ENCODE results near the gene KIRREL3. TPM values are rescaled to one million over a fixed set of nuclear protein-coding genes. Genes with fewer than 3 reads are reported as not detected.

The KIRREL3 gene
- total RNA-seq, 1 experiment from 2014 or later, result 2.2 TPM

DNA sequence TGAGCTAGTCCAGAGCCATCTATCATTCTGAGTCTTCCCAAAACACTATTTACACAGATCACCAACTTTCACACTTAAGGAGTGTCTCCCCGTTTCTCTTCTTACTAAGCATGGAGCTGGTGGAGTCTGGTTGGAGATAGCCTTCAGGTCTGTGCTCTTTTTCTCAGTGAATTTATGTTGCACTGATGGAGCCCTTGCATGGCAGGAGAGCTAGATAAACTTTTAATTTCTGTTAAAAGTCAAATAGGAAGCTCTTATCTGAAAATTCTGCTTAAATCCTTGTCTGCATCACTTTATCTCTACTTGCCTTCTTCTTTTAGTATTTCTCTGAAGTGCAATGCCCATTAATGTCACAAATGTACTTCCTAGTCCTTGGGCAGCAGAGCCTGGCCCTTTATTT lies 581.7 kb downstream of the KIRREL3 start:
- Histone ChIP-seq H3K9me2 (ENCODE audit: insufficient read depth) (no peaks in the 10 kb centered on the region), H3K27me3 (ENCODE audit: insufficient read depth, low read depth) (no peaks in the 10 kb centered on the region), H4K20me1 (ENCODE audit: insufficient read depth) (no peaks in the 10 kb centered on the region), H3K4me2 (no peak overlapping the region), H3K4me3 (no peak overlapping the region), H3K9me3 (ENCODE audit: insufficient read depth, low read depth) (no peaks in the 10 kb centered on the region), H3K36me3 (ENCODE audit: low read depth) (peaks cover 7% of the 10 kb centered on the region), H3K27ac (no peak overlapping the region), H2AFZ (no peak overlapping the region), H3K4me1 (replicated peaks; ENCODE audit: insufficient read depth) (no peaks in the 10 kb centered on the region), H3K79me2 (ENCODE audit: low read depth) (no peaks in the 10 kb centered on the region), H3F3A (ENCODE audit: insufficient read depth, low read depth) (peaks cover 5% of the 10 kb centered on the region; the same call in 1 of the 2 replicates)
- intact Hi-C loops (cut with micrococcal nuclease; ENCODE audit: unreplicated experiment), result no loop called here
- no peak for TF ChIP-seq EZH2 (IDR thresholded peaks at IDR 0.05; ENCODE audit: low read depth)
- no peak for TF ChIP-seq CTCF (conservative IDR thresholded peaks at IDR 0.05)
- no TSS peak for BruUV-seq (replicated peaks)
- DNase-seq, result no peak
- POLR2A ChIA-PET (ENCODE audit: unreplicated experiment), result no interaction called here
- CTCF ChIA-PET, result interaction anchor here (0.6 kb wide), 1 partner anchor 24 kb away, joined by 4 read pairs; no protein-coding TSS in a partner anchor

DNA sequence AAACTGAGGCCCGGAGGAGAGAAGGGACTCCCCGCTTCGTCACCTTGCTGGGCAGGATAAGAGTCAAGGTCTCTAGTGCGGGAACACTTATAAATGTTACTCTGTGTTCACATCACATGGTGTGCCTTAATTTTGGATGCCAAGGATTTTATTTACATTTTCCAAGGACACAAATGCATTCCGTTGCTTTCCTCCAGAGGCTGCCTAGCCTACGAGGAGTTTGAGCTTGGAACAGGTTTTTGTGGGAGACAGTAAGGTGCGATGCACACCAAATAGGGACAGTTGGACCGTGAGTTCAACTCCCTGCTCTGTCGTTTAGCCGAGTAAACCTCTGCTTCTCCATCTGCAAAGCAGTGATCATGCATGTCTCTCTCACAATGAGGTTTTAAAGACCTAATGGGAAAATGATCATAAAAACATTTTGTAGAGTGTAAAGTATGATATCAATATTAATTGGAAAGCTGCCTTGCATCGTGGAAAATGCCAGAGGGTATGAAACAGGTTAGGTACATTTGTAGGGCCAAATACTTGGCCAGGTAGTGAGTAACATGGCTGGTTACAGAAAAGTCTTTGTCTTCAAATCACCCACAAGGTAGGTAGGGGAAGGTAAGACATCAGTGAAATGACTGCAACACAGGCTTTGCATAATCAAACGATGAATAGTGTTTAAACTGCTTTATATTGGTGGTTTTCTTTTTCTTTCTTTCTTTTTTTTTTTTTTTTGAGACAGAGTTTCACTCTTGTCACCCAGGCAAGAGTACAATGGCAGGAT lies 583.3 kb downstream of the KIRREL3 start:
- H3K27ac ChIP-seq, result no peak overlapping the region
- H2AFZ ChIP-seq, result no peak overlapping the region

GRCh38 chr11:126416542-126417090 lies 584.0 kb downstream of the KIRREL3 start:
- Histone ChIP-seq H3K9me3 (ENCODE audit: insufficient read depth, low read depth) (no peaks in the 10 kb centered on the region), H2AFZ (no peak overlapping the region), H4K20me1 (ENCODE audit: insufficient read depth) (no peaks in the 10 kb centered on the region), H3K36me3 (ENCODE audit: low read depth) (peaks cover 3% of the 10 kb centered on the region; the same call in 1 of the 2 replicates), H3F3A (ENCODE audit: insufficient read depth, low read depth) (peaks cover 5% of the 10 kb centered on the region; the same call in 1 of the 2 replicates), H3K27ac (no peak overlapping the region), H3K9me2 (ENCODE audit: insufficient read depth) (no peaks in the 10 kb centered on the region), H3K4me2 (no peak overlapping the region), H3K79me2 (ENCODE audit: low read depth) (no peaks in the 10 kb centered on the region), H3K27me3 (ENCODE audit: insufficient read depth, low read depth) (no peaks in the 10 kb centered on the region), H3K4me1 (replicated peaks; ENCODE audit: insufficient read depth) (no peaks in the 10 kb centered on the region), H3K4me3 (no peak overlapping the region)
- intact Hi-C loops (cut with micrococcal nuclease; ENCODE audit: unreplicated experiment), result no loop called here
- no peak for TF ChIP-seq CTCF (conservative IDR thresholded peaks at IDR 0.05)
- TF ChIP-seq EZH2 (IDR thresholded peaks at IDR 0.05; ENCODE audit: low read depth), result no peak
- DNase-seq, result no peak
- POLR2A ChIA-PET (ENCODE audit: unreplicated experiment), result no interaction called here
- no TSS peak for BruUV-seq (replicated peaks)
- CTCF ChIA-PET, result no interaction called here

More for the DNA sequence above, 583.3 kb downstream of the KIRREL3 start:
- Histone ChIP-seq H3K27me3 (ENCODE audit: insufficient read depth, low read depth) (no peaks in the 10 kb centered on the region), H3K4me3 (no peak overlapping the region), H3K36me3 (ENCODE audit: low read depth) (peaks cover 3% of the 10 kb centered on the region; the same call in 1 of the 2 replicates), H3K4me2 (no peak overlapping the region), H4K20me1 (ENCODE audit: insufficient read depth) (no peaks in the 10 kb centered on the region), H3K9me3 (ENCODE audit: insufficient read depth, low read depth) (no peaks in the 10 kb centered on the region), H3K9me2 (ENCODE audit: insufficient read depth) (no peaks in the 10 kb centered on the region), H3F3A (ENCODE audit: insufficient read depth, low read depth) (peaks cover 5% of the 10 kb centered on the region; the same call in 1 of the 2 replicates), H3K4me1 (replicated peaks; ENCODE audit: insufficient read depth) (no peaks in the 10 kb centered on the region), H3K79me2 (ENCODE audit: low read depth) (no peaks in the 10 kb centered on the region)
- ChIA-PET CTCF (no interaction called here), POLR2A (ENCODE audit: unreplicated experiment) (no interaction called here)
- BruUV-seq (replicated peaks), result no TSS peak
- no peak for DNase-seq
- intact Hi-C loops (cut with micrococcal nuclease; ENCODE audit: unreplicated experiment), result no loop called here
- TF ChIP-seq EZH2 (IDR thresholded peaks at IDR 0.05; ENCODE audit: low read depth), result no peak
- TF ChIP-seq CTCF (conservative IDR thresholded peaks at IDR 0.05), result no peak
